ENCODE measurements around the gene OSBPL5. TPM values are rescaled to one million over a fixed set of nuclear protein-coding genes. Genes with fewer than 3 reads are reported as not detected.

The OSBPL5 gene
- total and polyA plus RNA-seq, 4 donors: 15.2 to 51.5 (median 28.3) TPM

- Histone ChIP-seq H3K4me3 (no peak overlapping the region), H3K36me3 (ENCODE audit: control insufficient read depth in 4 of 4, insufficient read depth in 4 of 4, low read length in 4 of 4) (no peaks in the 10 kb centered on the region), H3K27ac (ENCODE audit: low read depth in 1 of 2, low read length in 1 of 2) (no peak overlapping the region), H3K4me1 (ENCODE audit: control insufficient read depth in 5 of 5, insufficient read depth in 5 of 5, low read length in 5 of 5) (peaks cover 0 to 2% (median 0%) of the 10 kb centered on the region in 5 donors), H3K9me3 (ENCODE audit: control insufficient read depth in 4 of 4, insufficient read depth in 3 of 4, low read length in 3 of 4) (no peaks in the 10 kb centered on the region), H3K9ac (ENCODE audit: insufficient read depth in 1 of 2, low read length in 2 of 2) (no peak overlapping the region), H3K27me3 (ENCODE audit: control insufficient read depth in 3 of 3, insufficient read depth in 3 of 3, low read length in 2 of 3) (no peaks in the 10 kb centered on the region)
- 92 to 93% methylated on average over 12 of the region's 12 CpGs for WGBS, 2 donors
- TF ChIP-seq CTCF (IDR thresholded peaks at IDR 0.05; ENCODE audit: control extremely low read depth, extremely low read depth): no peak
- ATAC-seq (ENCODE audit: insufficient read depth, low FRiP score): no peak
- DNase-seq: no peak
Measured at GRCh38 chr11:3181725-3182461, 16.8 kb upstream of the OSBPL5 start.

- Histone ChIP-seq H3K4me1 (ENCODE audit: control insufficient read depth in 5 of 5, insufficient read depth in 5 of 5, low read length in 5 of 5) (peaks cover 0 to 2% (median 0%) of the 10 kb centered on the region in 5 donors), H3K36me3 (ENCODE audit: control insufficient read depth in 4 of 4, insufficient read depth in 4 of 4, low read length in 4 of 4) (no peaks in the 10 kb centered on the region), H3K9ac (ENCODE audit: insufficient read depth in 1 of 2, low read length in 2 of 2) (no peak overlapping the region), H3K27me3 (ENCODE audit: control insufficient read depth in 3 of 3, insufficient read depth in 3 of 3, low read length in 2 of 3) (no peaks in the 10 kb centered on the region), H3K4me3 (no peak overlapping the region), H3K27ac (ENCODE audit: low read depth in 1 of 2, low read length in 1 of 2) (no peak overlapping the region), H3K9me3 (ENCODE audit: control insufficient read depth in 4 of 4, insufficient read depth in 3 of 4, low read length in 3 of 4) (peaks cover 0 to 6% (median 3%) of the 10 kb centered on the region in 4 donors)
- 75 to 90% methylated on average over 5 of the region's 5 CpGs for WGBS, 2 donors
- no peak for DNase-seq
- no peak for ATAC-seq (ENCODE audit: insufficient read depth, low FRiP score)
- no peak for TF ChIP-seq CTCF (IDR thresholded peaks at IDR 0.05; ENCODE audit: control extremely low read depth, extremely low read depth)
Measured at GRCh38 chr11:3180869-3181268, 15.8 kb upstream of the OSBPL5 start.

GRCh38 chr11:3178349-3178748 lies 13.2 kb upstream of the OSBPL5 start:
- H3K27ac ChIP-seq (ENCODE audit: low read depth in 1 of 2, low read length in 1 of 2): no peak overlapping the region
- H3K27me3 ChIP-seq (ENCODE audit: control insufficient read depth in 3 of 3, insufficient read depth in 3 of 3, low read length in 2 of 3): no peaks in the 10 kb centered on the region
- WGBS, 2 donors: 47 to 49% methylated on average over 2 of the region's 2 CpGs
- H3K9me3 ChIP-seq (ENCODE audit: control insufficient read depth in 4 of 4, insufficient read depth in 3 of 4, low read length in 3 of 4): peaks cover 1 to 6% (median 3%) of the 10 kb centered on the region in 4 donors
- H3K4me3 ChIP-seq: no peak overlapping the region
- no peak for DNase-seq
- no peak for ATAC-seq (ENCODE audit: insufficient read depth, low FRiP score)
- no peaks in the 10 kb centered on the region for H3K4me1 ChIP-seq (ENCODE audit: control insufficient read depth in 5 of 5, insufficient read depth in 5 of 5, low read length in 5 of 5)
- no peaks in the 10 kb centered on the region for H3K36me3 ChIP-seq (ENCODE audit: control insufficient read depth in 4 of 4, insufficient read depth in 4 of 4, low read length in 4 of 4)
- no peak overlapping the region for H3K9ac ChIP-seq (ENCODE audit: insufficient read depth in 1 of 2, low read length in 2 of 2)
- TF ChIP-seq CTCF (IDR thresholded peaks at IDR 0.05; ENCODE audit: control extremely low read depth, extremely low read depth): no peak

All from lung (tissue), 12 donors.